ENCODE data around the gene RAB7B. TPM values are rescaled to one million over a fixed set of nuclear protein-coding genes. Genes with fewer than 3 reads are reported as not detected.

The RAB7B gene
- total RNA-seq, 1 donor from 2014 or later: 6.3 TPM

DNA sequence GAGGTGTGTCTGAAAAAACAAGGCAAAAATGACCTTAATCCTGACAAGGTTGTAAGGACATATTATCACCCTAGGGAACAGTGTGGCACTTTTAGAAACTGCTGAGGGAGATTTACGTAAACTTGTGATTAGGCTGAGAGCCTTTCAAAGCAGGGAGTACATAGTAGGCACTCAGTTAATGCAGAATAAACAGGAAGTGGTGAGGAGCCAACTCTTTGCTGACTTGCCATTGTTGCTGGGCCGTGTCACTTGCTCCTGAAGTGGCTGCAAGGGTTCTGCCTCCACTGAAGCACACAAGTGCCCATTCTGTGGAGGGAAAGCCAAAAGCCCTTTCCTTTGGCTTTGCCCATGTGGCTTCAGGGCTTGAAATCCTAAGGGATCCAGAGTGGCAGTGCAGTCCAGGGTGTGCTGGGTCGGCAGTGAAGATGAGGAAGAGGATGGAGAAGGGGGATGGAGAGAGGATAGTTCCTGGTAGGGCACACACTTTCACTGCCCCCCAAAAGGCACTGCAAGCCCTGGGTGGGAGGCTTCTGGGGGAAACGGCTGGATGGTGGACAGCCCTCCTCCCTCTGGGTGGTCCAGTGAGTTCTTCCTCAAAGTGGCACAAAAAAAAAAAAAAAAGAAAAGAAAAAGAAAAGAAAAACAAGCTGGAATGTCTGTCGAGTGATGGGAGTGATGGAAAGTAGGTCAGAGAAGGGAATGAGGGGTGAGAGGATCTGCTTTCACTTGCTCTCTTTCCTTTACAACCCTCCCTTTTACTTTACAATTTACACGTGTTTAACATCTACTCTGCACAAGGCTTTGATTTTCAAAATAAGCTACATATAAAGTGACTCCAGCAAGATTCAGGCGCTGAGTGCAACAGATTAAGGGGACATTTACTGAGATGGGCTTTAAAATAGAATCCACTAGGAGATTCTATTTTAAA lies 36.1 kb upstream of the RAB7B start:
- H3K4me1 ChIP-seq (ENCODE audit: control insufficient read depth in 3 of 3, insufficient read depth in 3 of 3, low read length in 3 of 3): no peaks in the 10 kb centered on the region
- no peaks in the 10 kb centered on the region for H3K9me3 ChIP-seq (ENCODE audit: control insufficient read depth in 3 of 3, low read length in 3 of 3)
- no peak overlapping the region for H3K4me3 ChIP-seq (ENCODE audit: low read length in 3 of 3)
- H3K27ac ChIP-seq (ENCODE audit: low read depth, low read length): no peak overlapping the region
- H3K36me3 ChIP-seq (ENCODE audit: control insufficient read depth in 3 of 3, insufficient read depth in 3 of 3, low read length in 3 of 3): no peaks in the 10 kb centered on the region
- H3K27me3 ChIP-seq (ENCODE audit: control insufficient read depth in 3 of 3, insufficient read depth in 3 of 3, low read length in 3 of 3): peaks cover 0 to 8% (median 6%) of the 10 kb centered on the region in 3 donors
- H3K9ac ChIP-seq (ENCODE audit: low read depth in 1 of 3, low read length in 3 of 3): no peak overlapping the region

- H3K4me1 ChIP-seq (ENCODE audit: control insufficient read depth in 3 of 3, insufficient read depth in 3 of 3, low read length in 3 of 3): no peaks in the 10 kb centered on the region
These were observed 34.4 kb upstream of the RAB7B start for GRCh38 chr1:206037581-206037980.

GRCh38 chr1:206036663-206037455 lies 33.7 kb upstream of the RAB7B start:
- H3K4me1 ChIP-seq (ENCODE audit: control insufficient read depth in 3 of 3, insufficient read depth in 3 of 3, low read length in 3 of 3): no peaks in the 10 kb centered on the region
- peaks cover 0 to 8% (median 6%) of the 10 kb centered on the region in 3 donors for H3K27me3 ChIP-seq (ENCODE audit: control insufficient read depth in 3 of 3, insufficient read depth in 3 of 3, low read length in 3 of 3)
- H3K36me3 ChIP-seq (ENCODE audit: control insufficient read depth in 3 of 3, insufficient read depth in 3 of 3, low read length in 3 of 3): no peaks in the 10 kb centered on the region
- H3K9me3 ChIP-seq (ENCODE audit: control insufficient read depth in 3 of 3, low read length in 3 of 3): no peaks in the 10 kb centered on the region
- no peak overlapping the region for H3K27ac ChIP-seq (ENCODE audit: low read depth, low read length)
- H3K4me3 ChIP-seq (ENCODE audit: low read length in 3 of 3): no peak overlapping the region
- no peak overlapping the region for H3K9ac ChIP-seq (ENCODE audit: low read depth in 1 of 3, low read length in 3 of 3)

More at GRCh38 chr1:206037581-206037980, 34.4 kb upstream of the RAB7B start:
- no peak overlapping the region for H3K4me3 ChIP-seq (ENCODE audit: low read length in 3 of 3)
- H3K36me3 ChIP-seq (ENCODE audit: control insufficient read depth in 3 of 3, insufficient read depth in 3 of 3, low read length in 3 of 3): no peaks in the 10 kb centered on the region
- H3K27ac ChIP-seq (ENCODE audit: low read depth, low read length): no peak overlapping the region
- no peak overlapping the region for H3K9ac ChIP-seq (ENCODE audit: low read depth in 1 of 3, low read length in 3 of 3)
- H3K9me3 ChIP-seq (ENCODE audit: control insufficient read depth in 3 of 3, low read length in 3 of 3): no peaks in the 10 kb centered on the region
- peaks cover 0 to 8% (median 6%) of the 10 kb centered on the region in 3 donors for H3K27me3 ChIP-seq (ENCODE audit: control insufficient read depth in 3 of 3, insufficient read depth in 3 of 3, low read length in 3 of 3)

GRCh38 chr1:206035027-206035426 lies 31.8 kb upstream of the RAB7B start:
- peaks cover 0 to 8% (median 6%) of the 10 kb centered on the region in 3 donors for H3K27me3 ChIP-seq (ENCODE audit: control insufficient read depth in 3 of 3, insufficient read depth in 3 of 3, low read length in 3 of 3)
- peaks cover 0 to 3% (median 0%) of the 10 kb centered on the region in 3 donors for H3K4me1 ChIP-seq (ENCODE audit: control insufficient read depth in 3 of 3, insufficient read depth in 3 of 3, low read length in 3 of 3)
- H3K9me3 ChIP-seq (ENCODE audit: control insufficient read depth in 3 of 3, low read length in 3 of 3): no peaks in the 10 kb centered on the region
- no peak overlapping the region for H3K4me3 ChIP-seq (ENCODE audit: low read length in 3 of 3)
- no peak overlapping the region for H3K27ac ChIP-seq (ENCODE audit: low read depth, low read length)
- no peaks in the 10 kb centered on the region for H3K36me3 ChIP-seq (ENCODE audit: control insufficient read depth in 3 of 3, insufficient read depth in 3 of 3, low read length in 3 of 3)
- H3K9ac ChIP-seq (ENCODE audit: low read depth in 1 of 3, low read length in 3 of 3): no peak overlapping the region

DNA sequence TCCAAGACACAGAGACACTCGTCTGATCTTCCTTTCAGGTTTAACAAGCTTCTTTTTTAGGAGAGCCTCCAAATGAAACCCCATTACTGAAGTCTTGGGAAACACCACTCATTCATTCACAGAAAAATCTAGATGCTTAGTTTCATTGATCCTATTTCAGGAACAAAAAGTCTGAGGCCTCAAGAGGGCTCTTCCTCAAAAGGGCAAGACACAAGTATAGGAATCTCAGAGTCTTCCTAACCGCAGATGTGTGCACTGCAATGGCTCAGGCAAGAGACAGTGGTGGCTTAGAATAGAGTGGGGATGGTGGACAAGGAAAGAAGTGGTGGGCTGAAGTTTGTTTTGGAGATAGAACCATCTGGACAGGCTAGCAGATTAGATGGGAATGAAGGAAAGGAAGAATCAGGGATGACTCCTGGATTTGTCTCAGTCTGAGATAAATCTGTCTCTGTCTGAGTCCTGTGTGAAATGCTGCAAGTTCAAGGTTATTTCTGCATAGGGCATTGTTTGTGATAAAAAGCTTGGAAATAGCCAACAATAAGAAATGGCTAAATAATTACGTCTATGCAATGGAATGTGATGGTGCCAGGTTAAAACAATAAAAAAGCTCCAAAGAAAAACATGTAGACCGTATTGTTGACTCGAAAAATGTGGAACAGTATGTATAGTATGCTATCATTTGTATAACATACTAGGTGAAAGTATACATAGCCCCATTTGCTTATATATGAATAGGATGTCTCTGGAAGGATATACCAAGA lies 29.4 kb upstream of the RAB7B start:
- Histone ChIP-seq H3K4me1 (ENCODE audit: control insufficient read depth in 3 of 3, insufficient read depth in 3 of 3, low read length in 3 of 3) (peaks cover 0 to 3% (median 3%) of the 10 kb centered on the region in 3 donors), H3K27me3 (ENCODE audit: control insufficient read depth in 3 of 3, insufficient read depth in 3 of 3, low read length in 3 of 3) (peaks cover 0 to under 1% (median 0%) of the 10 kb centered on the region in 3 donors)

DNA sequence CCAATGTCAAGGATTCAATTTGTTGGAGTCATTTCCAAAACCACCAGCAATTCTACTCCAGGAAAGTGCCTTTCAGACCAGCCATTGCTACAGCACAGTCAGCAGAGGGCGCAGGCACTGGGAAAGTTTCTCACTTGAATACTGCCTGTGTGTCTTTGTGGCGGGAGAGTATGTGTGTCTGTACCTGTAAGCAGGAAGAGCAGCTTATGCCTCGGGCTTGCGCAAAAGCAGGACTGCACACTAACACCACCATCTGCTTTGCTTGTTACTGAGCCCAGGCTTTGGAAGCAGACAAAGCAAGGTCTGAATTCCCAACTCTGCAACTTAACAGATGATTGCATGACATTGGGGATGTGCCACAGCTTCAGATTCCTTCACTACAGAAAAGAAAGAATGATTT lies 27.5 kb upstream of the RAB7B start:
- peaks cover 0 to 3% (median 3%) of the 10 kb centered on the region in 3 donors for H3K4me1 ChIP-seq (ENCODE audit: control insufficient read depth in 3 of 3, insufficient read depth in 3 of 3, low read length in 3 of 3)
- H3K27me3 ChIP-seq (ENCODE audit: control insufficient read depth in 3 of 3, insufficient read depth in 3 of 3, low read length in 3 of 3): no peaks in the 10 kb centered on the region
- no peak overlapping the region for H3K9ac ChIP-seq (ENCODE audit: low read depth in 1 of 3, low read length in 3 of 3)
- H3K9me3 ChIP-seq (ENCODE audit: control insufficient read depth in 3 of 3, low read length in 3 of 3): no peaks in the 10 kb centered on the region
- H3K27ac ChIP-seq (ENCODE audit: low read depth, low read length): no peak overlapping the region
- H3K4me3 ChIP-seq (ENCODE audit: low read length in 3 of 3): no peak overlapping the region
- H3K36me3 ChIP-seq (ENCODE audit: control insufficient read depth in 3 of 3, insufficient read depth in 3 of 3, low read length in 3 of 3): no peaks in the 10 kb centered on the region

More for the DNA sequence above, 29.4 kb upstream of the RAB7B start:
- no peaks in the 10 kb centered on the region for H3K9me3 ChIP-seq (ENCODE audit: control insufficient read depth in 3 of 3, low read length in 3 of 3)
- no peak overlapping the region for H3K4me3 ChIP-seq (ENCODE audit: low read length in 3 of 3)
- no peaks in the 10 kb centered on the region for H3K36me3 ChIP-seq (ENCODE audit: control insufficient read depth in 3 of 3, insufficient read depth in 3 of 3, low read length in 3 of 3)
- no peak overlapping the region for H3K9ac ChIP-seq (ENCODE audit: low read depth in 1 of 3, low read length in 3 of 3)
- H3K27ac ChIP-seq (ENCODE audit: low read depth, low read length): no peak overlapping the region

- Histone ChIP-seq H3K4me3 (ENCODE audit: low read length in 3 of 3) (no peak overlapping the region), H3K27me3 (ENCODE audit: control insufficient read depth in 3 of 3, insufficient read depth in 3 of 3, low read length in 3 of 3) (no peaks in the 10 kb centered on the region), H3K27ac (ENCODE audit: low read depth, low read length) (no peak overlapping the region), H3K9ac (ENCODE audit: low read depth in 1 of 3, low read length in 3 of 3) (no peak overlapping the region), H3K4me1 (ENCODE audit: control insufficient read depth in 3 of 3, insufficient read depth in 3 of 3, low read length in 3 of 3) (peaks cover 0 to 3% (median 3%) of the 10 kb centered on the region in 3 donors), H3K9me3 (ENCODE audit: control insufficient read depth in 3 of 3, low read length in 3 of 3) (no peaks in the 10 kb centered on the region), H3K36me3 (ENCODE audit: control insufficient read depth in 3 of 3, insufficient read depth in 3 of 3, low read length in 3 of 3) (no peaks in the 10 kb centered on the region)
These were observed 27.0 kb upstream of the RAB7B start for GRCh38 chr1:206030191-206030590.

- Histone ChIP-seq H3K27me3 (ENCODE audit: control insufficient read depth in 3 of 3, insufficient read depth in 3 of 3, low read length in 3 of 3) (no peaks in the 10 kb centered on the region), H3K4me3 (ENCODE audit: low read length in 3 of 3) (no peak overlapping the region), H3K9ac (ENCODE audit: low read depth in 1 of 3, low read length in 3 of 3) (no peak overlapping the region), H3K9me3 (ENCODE audit: control insufficient read depth in 3 of 3, low read length in 3 of 3) (no peaks in the 10 kb centered on the region), H3K27ac (ENCODE audit: low read depth, low read length) (no peak overlapping the region), H3K36me3 (ENCODE audit: control insufficient read depth in 3 of 3, insufficient read depth in 3 of 3, low read length in 3 of 3) (no peaks in the 10 kb centered on the region), H3K4me1 (ENCODE audit: control insufficient read depth in 3 of 3, insufficient read depth in 3 of 3, low read length in 3 of 3) (peaks cover 0 to 3% (median 3%) of the 10 kb centered on the region in 3 donors)
These were observed 26.3 kb upstream of the RAB7B start for GRCh38 chr1:206029484-206029883.

- Histone ChIP-seq H3K9me3 (ENCODE audit: control insufficient read depth in 3 of 3, low read length in 3 of 3) (no peaks in the 10 kb centered on the region), H3K27ac (ENCODE audit: low read depth, low read length) (no peak overlapping the region), H3K36me3 (ENCODE audit: control insufficient read depth in 3 of 3, insufficient read depth in 3 of 3, low read length in 3 of 3) (no peaks in the 10 kb centered on the region), H3K9ac (ENCODE audit: low read depth in 1 of 3, low read length in 3 of 3) (no peak overlapping the region), H3K27me3 (ENCODE audit: control insufficient read depth in 3 of 3, insufficient read depth in 3 of 3, low read length in 3 of 3) (no peaks in the 10 kb centered on the region), H3K4me3 (ENCODE audit: low read length in 3 of 3) (no peak overlapping the region), H3K4me1 (ENCODE audit: control insufficient read depth in 3 of 3, insufficient read depth in 3 of 3, low read length in 3 of 3) (peaks cover 0 to 3% (median 0%) of the 10 kb centered on the region in 3 donors)
These were observed 22.2 kb upstream of the RAB7B start for GRCh38 chr1:206025283-206025820.
